Subcutaneous adipose tissue (tissue), 4 donors: ENCODE measurements around the gene ADAP2. TPM values are rescaled to one million over a fixed set of nuclear protein-coding genes. Genes with fewer than 3 reads are reported as not detected.

Source experiments
- CTCF ChIP-seq: fragments of 450-650 bp; IDR thresholded peaks from one replicate; pipeline ENCODE4 v1.5.1; 2016; ENCODE audit warnings: low read depth, mild to moderate bottlenecking, control low read depth, antibody characterized with exemption, moderate library complexity
- total RNA-seq, 4 donors: library from RNA; depleted of rRNA; stranded (reverse); fragments of >200 nt; gene quantifications; one replicate each; pipeline ENCODE4 v1.1.0, GENCODE V29; 2016

ADAP2 gene
- total RNA-seq, 4 donors from 2014 or later = 26.6 to 86.9 (median 44.4) TPM

- no peak for TF ChIP-seq CTCF
Measured at GRCh38 chr17:30908717-30909420, 12.9 kb upstream of the ADAP2 start.

- TF ChIP-seq CTCF = no peak
Measured at GRCh38 chr17:30913955-30914354, 7.8 kb upstream of the ADAP2 start.

GRCh38 chr17:30915833-30916611 lies 5.7 kb upstream of the ADAP2 start:
- no peak for TF ChIP-seq CTCF

GRCh38 chr17:30917050-30917449 lies 4.7 kb upstream of the ADAP2 start:
- no peak for TF ChIP-seq CTCF

GRCh38 chr17:30920282-30920681 lies 1.5 kb upstream of the ADAP2 start:
- no peak for TF ChIP-seq CTCF

GRCh38 chr17:30920683-30921543 lies 832 bp upstream of the ADAP2 start:
- no peak for TF ChIP-seq CTCF
